CD4-positive, CD25-positive, alpha-beta regulatory T cell (primary cell): ENCODE data around the gene ARID1B. TPM values are rescaled to one million over a fixed set of nuclear protein-coding genes. Genes with fewer than 3 reads are reported as not detected.

ENCODE experiments used
- ATAC-seq, 2 donors: fragments of 150-1000 bp; cut with Tn5 transposase; one replicate each; pipeline ENCODE4 v1.10.0; 2021; ENCODE audit warnings: low read depth in 2 of 2, moderate number of reproducible peaks in 2 of 2, moderate library complexity in 1 of 2
- DNase-seq, 3 donors: peaks; one replicate each; pipeline versions ENCODE4 v3.0.0 to v3.0.0-alpha.2; 2012 to 2022; ENCODE audit warnings: mixed read lengths in 1 of 3
- H3K27ac ChIP-seq: one replicate; pipeline ENCODE4 v1.7.0; 2013; ENCODE audit warnings: mild to moderate bottlenecking, low read length; ENCODE audit not compliant: insufficient read depth, poor library complexity, severe bottlenecking
- H3K27me3 ChIP-seq: one replicate; pipeline ENCODE4 v1.7.0; 2013; ENCODE audit warnings: low read length; ENCODE audit not compliant: control insufficient read depth, insufficient read depth
- H3K36me3 ChIP-seq: one replicate; pipeline ENCODE4 v1.7.0; 2013; ENCODE audit warnings: mild to moderate bottlenecking, low read length, moderate library complexity; ENCODE audit not compliant: control insufficient read depth, insufficient read depth
- H3K4me1 ChIP-seq: 2 replicates; pipeline ENCODE4 v1.7.0; 2013; ENCODE audit warnings: mild to moderate bottlenecking, low read length; ENCODE audit not compliant: insufficient read depth, control insufficient read depth, poor library complexity, severe bottlenecking
- H3K4me3 ChIP-seq: one replicate; pipeline ENCODE4 v1.7.0; 2013; ENCODE audit warnings: low read depth, mild to moderate bottlenecking, low read length, moderate library complexity
- H3K9me3 ChIP-seq, 2 experiments: 1 replicate in 1 of 2; 2 replicates in 1 of 2; pipeline ENCODE4 v1.7.0; 2013; ENCODE audit warnings: low read length in 2 of 2, mild to moderate bottlenecking in 1 of 2, moderate library complexity in 1 of 2; ENCODE audit not compliant: control insufficient read depth in 2 of 2
- H3K27ac Mint-ChIP-seq, 3 donors: one replicate each; pipeline ENCODE4 v1.8.0; 2020 to 2022; ENCODE audit warnings: mild to moderate bottlenecking in 3 of 3, mixed read lengths in 3 of 3, moderate library complexity in 2 of 3
- H3K27me3 Mint-ChIP-seq: one replicate; pipeline ENCODE4 v1.8.0; 2022; ENCODE audit warnings: mild to moderate bottlenecking, mixed read lengths
- H3K36me3 Mint-ChIP-seq: one replicate; pipeline ENCODE4 v1.8.0; 2020; ENCODE audit warnings: mixed read lengths
- H3K4me1 Mint-ChIP-seq, 4 donors: one replicate each; pipeline ENCODE4 v1.8.0; 2020 to 2022; ENCODE audit warnings: mixed read lengths in 4 of 4, mild to moderate bottlenecking in 1 of 4
- H3K4me3 Mint-ChIP-seq, 4 donors: one replicate each; pipeline ENCODE4 v1.8.0; 2020 to 2022; ENCODE audit warnings: mild to moderate bottlenecking in 4 of 4, mixed read lengths in 4 of 4, moderate library complexity in 3 of 4
- H3K9me3 Mint-ChIP-seq, 7 donors: one replicate each; pipeline ENCODE4 v1.8.0; 2020 to 2022; ENCODE audit warnings: mixed read lengths in 7 of 7, mild to moderate bottlenecking in 3 of 7, moderate library complexity in 2 of 7
- polyA plus RNA-seq, 4 donors: library from polyadenylated mRNA; unstranded; fragments of 300-500 nt; fragmentation: Illumina TruSeq; gene quantifications; one replicate each; pipeline ENCODE4 v1.2.3, GENCODE V29; 2021
- total RNA-seq: library from RNA; stranded (reverse); gene quantifications from one replicate; pipeline ENCODE4 v1.2.3, GENCODE V29; 2022

Gene ARID1B
- total and polyA plus RNA-seq, 5 donors from 2014 or later, result 9.8 to 186 (median 12.4) TPM

DNA sequence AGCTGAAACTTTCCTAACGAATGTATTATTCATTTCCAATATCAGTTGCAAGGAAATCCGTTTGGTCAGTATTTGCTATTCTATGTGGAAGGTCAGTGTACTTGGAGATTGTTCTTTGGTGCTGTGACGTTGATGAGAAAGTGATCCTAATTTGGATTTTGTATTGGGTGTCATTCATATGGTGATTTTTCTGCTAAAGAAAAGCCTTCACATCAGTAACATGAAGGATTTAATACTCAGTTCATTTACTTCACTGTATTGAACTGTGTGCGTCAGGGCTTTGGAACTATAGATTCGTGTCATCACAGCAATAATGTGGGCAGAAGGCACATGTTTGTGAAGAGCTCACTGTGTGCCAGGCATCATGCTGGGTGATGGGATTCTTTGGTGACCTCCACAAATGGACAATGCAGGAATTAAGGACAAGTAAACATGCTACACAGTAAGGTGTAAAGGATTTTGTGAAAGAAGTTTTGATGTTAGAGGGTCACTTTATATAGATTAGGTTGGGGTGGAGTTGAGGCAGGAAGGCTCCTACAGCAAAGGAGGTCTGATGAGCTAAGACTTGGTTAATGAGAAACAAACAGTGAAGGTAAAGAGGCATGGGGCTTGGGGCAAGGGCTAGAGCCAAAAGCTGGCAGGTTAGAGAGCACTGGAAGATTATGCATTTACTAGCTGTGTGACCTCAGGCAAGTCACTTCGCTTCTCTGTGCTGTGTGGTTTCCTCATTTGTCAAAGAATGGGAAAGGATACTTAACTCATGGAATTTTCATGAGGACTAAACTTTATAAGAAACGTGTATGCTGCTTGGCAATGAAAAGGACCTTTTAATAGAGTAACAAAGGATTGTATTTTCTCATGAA lies 12.1 kb downstream of the ARID1B start:
- H3K36me3 Mint-ChIP-seq, result peaks cover 20% of the 10 kb centered on the region
- H3K4me3 Mint-ChIP-seq, result peak overlapping the region in 2 of 4 donors; percentile 33 to 58
- H3K36me3 ChIP-seq, result peaks cover 5% of the 10 kb centered on the region
- peaks cover 72% of the 10 kb centered on the region for H3K4me1 ChIP-seq
- H3K9me3 Mint-ChIP-seq, result no peaks in the 10 kb centered on the region
- peak overlapping the region in 2 of 3 donors; percentile 28 to 47 for H3K27ac Mint-ChIP-seq
- peaks cover 50 to 96% (median 86%) of the 10 kb centered on the region in 4 donors for H3K4me1 Mint-ChIP-seq
- DNase-seq, result no peak
- no peaks in the 10 kb centered on the region for H3K27me3 Mint-ChIP-seq
- peak overlapping the region; percentile 32 for H3K4me3 ChIP-seq
- ATAC-seq, result no peak
- H3K27ac ChIP-seq, result no peak overlapping the region
- no peaks in the 10 kb centered on the region for H3K9me3 ChIP-seq
- no peaks in the 10 kb centered on the region for H3K27me3 ChIP-seq

DNA sequence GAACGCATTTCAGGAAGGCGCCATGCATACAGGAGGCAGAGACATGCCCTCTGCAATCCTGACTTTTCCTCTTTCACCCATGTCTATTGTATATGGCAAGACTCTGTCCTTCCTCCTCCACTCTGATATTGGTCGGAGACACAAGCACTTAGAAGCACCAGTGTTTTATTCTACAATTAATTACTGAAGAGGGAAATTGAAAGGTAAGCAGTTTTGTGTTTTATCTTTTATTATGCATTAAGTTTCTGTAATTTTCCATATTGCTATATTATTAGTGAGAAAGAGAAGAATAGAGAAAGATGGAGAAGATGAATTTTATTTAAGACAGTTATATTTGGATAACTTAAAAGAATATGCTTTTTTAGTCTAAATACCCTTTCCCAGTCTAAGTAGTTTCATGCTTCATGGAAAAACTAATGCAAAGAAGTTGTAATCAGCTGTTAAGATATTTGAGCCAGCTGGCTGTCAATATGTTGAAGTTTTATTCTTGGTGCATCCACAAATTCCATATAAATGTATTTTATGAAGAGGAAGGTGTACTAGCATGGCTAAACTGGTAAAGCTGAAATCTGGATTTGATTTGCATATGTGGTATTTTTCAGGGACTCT lies 13.6 kb downstream of the ARID1B start:
- Mint-ChIP-seq H3K27ac (peak overlapping the region; percentile 40 to 81 (median 74)), H3K27me3 (no peaks in the 10 kb centered on the region), H3K36me3 (peaks cover 15% of the 10 kb centered on the region), H3K4me3 (peak overlapping the region; percentile 41 to 76 (median 54)), H3K4me1 (peaks cover 56 to 97% (median 88%) of the 10 kb centered on the region in 4 donors), H3K9me3 (no peaks in the 10 kb centered on the region)
- no peak for ATAC-seq
- Histone ChIP-seq H3K4me3 (peak overlapping the region; percentile 29), H3K27me3 (no peaks in the 10 kb centered on the region), H3K4me1 (peaks cover 77% of the 10 kb centered on the region), H3K9me3 (no peaks in the 10 kb centered on the region), H3K27ac (no peak overlapping the region), H3K36me3 (peaks cover under 1% of the 10 kb centered on the region)
- DNase-seq, result no peak

DNA sequence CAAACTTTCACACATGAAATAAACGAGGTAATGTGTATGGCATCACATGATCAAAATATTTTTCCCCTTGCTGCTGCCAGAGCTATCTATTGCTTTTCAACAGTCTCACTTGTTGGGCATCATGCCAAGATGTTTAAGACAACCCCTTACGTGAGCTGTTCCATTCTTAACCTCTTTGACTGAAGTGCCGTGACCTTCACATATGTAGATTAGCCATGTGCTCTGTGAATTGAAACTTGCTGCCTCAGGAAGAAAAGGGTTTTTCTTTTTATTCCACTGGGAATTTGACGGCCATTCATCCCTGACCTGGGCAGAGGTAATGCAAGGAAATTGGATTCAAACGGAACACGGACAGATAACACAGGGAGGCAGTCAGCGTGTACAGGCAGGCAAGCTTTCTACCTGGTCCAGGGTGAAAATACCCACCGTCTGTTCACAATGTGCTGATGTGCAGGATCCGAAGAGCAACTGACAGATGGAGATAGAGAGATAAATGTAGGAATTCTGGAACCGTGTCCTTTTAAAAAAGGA lies 14.2 kb downstream of the ARID1B start:
- H3K9me3 Mint-ChIP-seq, result no peaks in the 10 kb centered on the region
- H3K27ac Mint-ChIP-seq, result peak overlapping the region in 2 of 3 donors; percentile 74 to 81
- no peak overlapping the region for H3K27ac ChIP-seq
- H3K9me3 ChIP-seq, result no peaks in the 10 kb centered on the region
- H3K4me1 ChIP-seq, result peaks cover 80% of the 10 kb centered on the region
- peak overlapping the region; percentile 29 for H3K4me3 ChIP-seq
- peak; percentile 72 for ATAC-seq
- H3K36me3 Mint-ChIP-seq, result peaks cover 10% of the 10 kb centered on the region
- H3K27me3 Mint-ChIP-seq, result no peaks in the 10 kb centered on the region
- DNase-seq, result peak in 2 of 3 donors; percentile 55 to 57
- peak overlapping the region; percentile 41 to 76 (median 54) for H3K4me3 Mint-ChIP-seq
- H3K27me3 ChIP-seq, result no peaks in the 10 kb centered on the region
- H3K36me3 ChIP-seq, result no peaks in the 10 kb centered on the region
- H3K4me1 Mint-ChIP-seq, result peaks cover 56 to 98% (median 88%) of the 10 kb centered on the region in 4 donors

DNA sequence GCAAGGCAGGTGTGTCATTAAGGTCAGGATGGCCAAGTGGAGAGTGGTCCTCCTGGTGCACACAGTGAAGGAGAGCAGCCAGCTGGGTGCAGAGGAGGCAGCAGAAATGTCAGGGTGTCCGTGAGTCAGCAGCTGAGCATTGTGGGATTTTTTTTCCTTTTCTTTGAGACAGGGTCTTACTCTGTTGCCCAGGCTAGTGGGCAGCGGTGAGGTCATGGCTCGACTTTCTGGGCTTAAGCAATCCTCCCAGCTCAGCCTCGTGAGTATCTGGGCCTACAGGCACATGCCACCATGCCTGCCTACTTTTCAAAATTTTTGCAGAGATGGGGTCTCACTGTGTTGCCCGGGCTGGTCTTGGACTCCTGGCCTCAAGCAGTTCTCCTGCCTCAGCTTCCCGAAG lies 16.0 kb downstream of the ARID1B start:
- peak overlapping the region in 2 of 3 donors; percentile 19 to 28 for H3K27ac Mint-ChIP-seq
- H3K4me3 Mint-ChIP-seq, result peak overlapping the region in 2 of 4 donors; percentile 29 to 69
- H3K36me3 Mint-ChIP-seq, result peaks cover 9% of the 10 kb centered on the region
- Histone ChIP-seq H3K27ac (no peak overlapping the region), H3K9me3 (no peaks in the 10 kb centered on the region), H3K27me3 (no peaks in the 10 kb centered on the region), H3K36me3 (peaks cover 2% of the 10 kb centered on the region), H3K4me1 (peaks cover 76% of the 10 kb centered on the region), H3K4me3 (no peak overlapping the region)
- no peaks in the 10 kb centered on the region for H3K27me3 Mint-ChIP-seq
- no peak for DNase-seq
- H3K4me1 Mint-ChIP-seq, result peaks cover 63 to 98% (median 87%) of the 10 kb centered on the region in 4 donors
- no peaks in the 10 kb centered on the region for H3K9me3 Mint-ChIP-seq
- ATAC-seq, result no peak

DNA sequence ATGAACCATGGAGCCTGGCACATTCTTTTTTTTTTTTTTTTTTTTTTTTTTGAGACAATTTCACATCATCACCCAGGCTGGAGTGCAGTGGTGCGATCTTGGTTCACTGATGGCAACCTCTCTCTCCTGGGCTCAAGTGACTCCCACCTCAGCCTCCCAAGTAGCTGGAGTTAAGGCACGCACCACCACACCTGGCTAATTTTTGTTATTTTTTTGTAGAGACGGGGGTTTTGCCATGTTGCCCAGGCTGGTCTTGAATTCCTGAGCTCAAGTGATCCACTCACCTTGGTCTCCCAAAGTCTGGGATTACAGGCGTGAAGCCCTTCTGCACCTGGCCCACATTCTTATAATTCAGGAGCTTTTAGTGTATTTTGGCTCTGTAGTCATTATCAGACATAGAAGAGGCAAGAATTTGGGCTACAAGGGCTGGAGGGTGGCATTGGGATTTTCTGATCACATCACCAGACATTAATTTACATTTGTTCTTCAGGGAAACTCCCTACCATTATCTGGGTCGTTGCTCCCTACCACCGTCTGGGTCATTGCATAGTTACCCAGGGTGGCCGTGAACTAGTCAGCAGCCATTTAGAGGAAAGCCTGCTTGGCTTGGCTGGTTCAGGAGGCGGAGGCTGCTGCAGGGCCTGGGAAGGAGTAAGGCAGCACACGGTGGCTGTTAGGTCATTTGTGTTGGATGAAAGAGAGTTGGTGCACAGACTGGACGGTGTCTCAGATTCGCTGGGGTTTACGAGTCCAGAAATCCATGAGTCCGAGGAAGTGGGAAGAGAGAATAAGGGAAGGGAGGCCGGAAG lies 17.6 kb downstream of the ARID1B start:
- Mint-ChIP-seq H3K36me3 (peaks cover 14% of the 10 kb centered on the region), H3K27me3 (no peaks in the 10 kb centered on the region), H3K4me1 (peaks cover 57 to 97% (median 86%) of the 10 kb centered on the region in 4 donors), H3K4me3 (peak overlapping the region; percentile 58 to 85 (median 72)), H3K9me3 (no peaks in the 10 kb centered on the region), H3K27ac (peak overlapping the region; percentile 47 to 94 (median 90))
- Histone ChIP-seq H3K4me3 (peak overlapping the region; percentile 68), H3K27me3 (no peaks in the 10 kb centered on the region), H3K27ac (peak overlapping the region; percentile 56), H3K36me3 (peaks cover 2% of the 10 kb centered on the region), H3K4me1 (peaks cover 64% of the 10 kb centered on the region), H3K9me3 (no peaks in the 10 kb centered on the region)
- peak; percentile 27 to 50 for ATAC-seq
- DNase-seq, result no peak

DNA sequence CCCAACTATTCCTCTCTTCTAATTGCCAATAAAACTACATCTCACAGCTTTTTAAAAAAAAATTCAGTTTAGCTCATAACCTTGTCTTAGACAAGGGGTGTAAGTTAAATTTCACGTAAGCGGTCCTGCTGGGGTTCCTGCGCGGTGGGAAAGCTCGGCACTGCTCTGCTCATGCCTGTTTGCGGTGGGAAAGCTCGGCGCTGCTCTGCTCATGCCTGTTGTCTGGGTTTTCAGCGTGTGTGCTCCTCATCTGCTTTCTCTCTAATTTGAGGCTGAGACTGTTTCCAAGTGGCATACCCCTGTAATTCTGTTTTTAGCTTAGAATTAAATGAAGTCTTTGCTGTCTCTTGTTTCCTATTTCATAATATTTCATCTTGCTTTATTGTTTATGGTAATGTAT lies 18.6 kb downstream of the ARID1B start:
- Mint-ChIP-seq H3K4me3 (peak overlapping the region in 3 of 4 donors; percentile 68 to 85 (median 75)), H3K27ac (peak overlapping the region; percentile 38 to 94 (median 47)), H3K27me3 (no peaks in the 10 kb centered on the region), H3K9me3 (no peaks in the 10 kb centered on the region), H3K36me3 (peaks cover 14% of the 10 kb centered on the region), H3K4me1 (peaks cover 49 to 88% (median 76%) of the 10 kb centered on the region in 4 donors)
- H3K36me3 ChIP-seq, result peaks cover 2% of the 10 kb centered on the region
- H3K4me3 ChIP-seq, result peak overlapping the region; percentile 68
- no peaks in the 10 kb centered on the region for H3K27me3 ChIP-seq
- no peak for ATAC-seq
- H3K9me3 ChIP-seq, result no peaks in the 10 kb centered on the region
- DNase-seq, result no peak
- peak overlapping the region; percentile 25 for H3K27ac ChIP-seq
- peaks cover 57% of the 10 kb centered on the region for H3K4me1 ChIP-seq

DNA sequence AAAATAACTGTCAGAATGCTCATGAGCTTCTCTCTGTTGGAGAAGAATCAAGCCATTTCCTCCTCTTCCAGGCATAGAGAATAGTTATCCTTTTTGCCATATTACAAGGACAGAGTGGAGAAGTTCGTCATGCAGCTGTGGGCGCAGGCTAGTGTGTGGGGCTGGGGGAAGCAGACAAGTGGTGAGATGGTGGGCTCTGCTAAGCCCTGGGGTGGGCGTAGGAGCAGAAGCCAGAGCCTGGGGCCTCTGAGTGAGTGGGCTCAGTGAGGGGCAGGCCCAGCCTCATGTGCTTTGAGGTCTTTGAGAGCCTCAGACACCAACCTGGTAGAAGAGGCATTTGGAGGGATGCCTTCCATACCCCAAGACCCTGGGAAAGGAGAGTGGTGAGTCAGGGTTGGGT lies 19.4 kb downstream of the ARID1B start:
- Mint-ChIP-seq H3K27ac (peak overlapping the region in 1 of 3 donors; percentile 47), H3K4me3 (peak overlapping the region in 1 of 4 donors; percentile 21), H3K4me1 (peaks cover 45 to 85% (median 70%) of the 10 kb centered on the region in 4 donors), H3K36me3 (peaks cover 16% of the 10 kb centered on the region), H3K27me3 (no peaks in the 10 kb centered on the region), H3K9me3 (no peaks in the 10 kb centered on the region)
- H3K4me3 ChIP-seq, result no peak overlapping the region
- no peak for ATAC-seq
- no peak overlapping the region for H3K27ac ChIP-seq
- no peak for DNase-seq
- peaks cover 2% of the 10 kb centered on the region for H3K36me3 ChIP-seq
- H3K4me1 ChIP-seq, result peaks cover 50% of the 10 kb centered on the region
- H3K27me3 ChIP-seq, result no peaks in the 10 kb centered on the region
- no peaks in the 10 kb centered on the region for H3K9me3 ChIP-seq
